Measurements from ENCODE around the gene SMARCC1.

DNA sequence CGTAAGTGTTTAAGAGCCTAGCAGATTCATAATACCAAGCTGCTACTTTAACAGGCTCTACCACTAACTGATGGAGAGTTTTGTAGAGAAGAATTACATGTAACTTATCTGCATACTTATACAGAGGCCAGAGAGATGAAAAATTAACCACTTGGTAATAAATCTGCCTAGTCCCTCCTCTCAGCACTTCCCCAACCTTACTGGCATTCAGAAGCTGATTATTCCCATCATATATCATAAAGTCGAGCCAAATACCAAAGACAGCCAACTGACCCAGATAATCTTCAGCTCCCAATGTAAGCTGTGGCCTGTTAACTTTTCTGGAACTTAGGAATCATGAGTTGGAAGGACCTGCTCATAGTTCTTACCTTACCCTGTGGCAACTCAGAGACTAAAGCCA, 177.5 kb downstream of the SMARCC1 start:
- TF ChIP-seq, protein P1, sequence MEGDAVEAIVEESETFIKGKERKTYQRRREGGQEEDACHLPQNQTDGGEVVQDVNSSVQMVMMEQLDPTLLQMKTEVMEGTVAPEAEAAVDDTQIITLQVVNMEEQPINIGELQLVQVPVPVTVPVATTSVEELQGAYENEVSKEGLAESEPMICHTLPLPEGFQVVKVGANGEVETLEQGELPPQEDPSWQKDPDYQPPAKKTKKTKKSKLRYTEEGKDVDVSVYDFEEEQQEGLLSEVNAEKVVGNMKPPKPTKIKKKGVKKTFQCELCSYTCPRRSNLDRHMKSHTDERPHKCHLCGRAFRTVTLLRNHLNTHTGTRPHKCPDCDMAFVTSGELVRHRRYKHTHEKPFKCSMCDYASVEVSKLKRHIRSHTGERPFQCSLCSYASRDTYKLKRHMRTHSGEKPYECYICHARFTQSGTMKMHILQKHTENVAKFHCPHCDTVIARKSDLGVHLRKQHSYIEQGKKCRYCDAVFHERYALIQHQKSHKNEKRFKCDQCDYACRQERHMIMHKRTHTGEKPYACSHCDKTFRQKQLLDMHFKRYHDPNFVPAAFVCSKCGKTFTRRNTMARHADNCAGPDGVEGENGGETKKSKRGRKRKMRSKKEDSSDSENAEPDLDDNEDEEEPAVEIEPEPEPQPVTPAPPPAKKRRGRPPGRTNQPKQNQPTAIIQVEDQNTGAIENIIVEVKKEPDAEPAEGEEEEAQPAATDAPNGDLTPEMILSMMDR (conservative IDR thresholded peaks at IDR 0.05), result no peak
- no peak for TF ChIP-seq EZH2 (IDR thresholded peaks at IDR 0.05; ENCODE audit: low read depth)

All from PC-9 (cell line).